HG02588 (cell line): Measurements from ENCODE around the gene DPYSL5.

Source experiments
- ATAC-seq: cut with Tn5 transposase; IDR thresholded peaks from one replicate; pipeline ENCODE4 v1.9.1; 2021; ENCODE audit warnings: mild to moderate bottlenecking, moderate library complexity; ENCODE audit not compliant: unreplicated experiment

The DPYSL5 gene

GRCh38 chr2:26843041-26843440 is 4.9 kb upstream of the DPYSL5 start:
- ATAC-seq: no peak

- ATAC-seq: no peak
These were observed 2.9 kb upstream of the DPYSL5 start for GRCh38 chr2:26845021-26845420.

GRCh38 chr2:26846334-26847306 is 1.3 kb upstream of the DPYSL5 start:
- ATAC-seq: no peak

GRCh38 chr2:26847307-26847654 is 651 bp upstream of the DPYSL5 start:
- ATAC-seq: no peak

GRCh38 chr2:26848336-26849055 is 564 bp downstream of the DPYSL5 start:
- no peak for ATAC-seq

GRCh38 chr2:26849056-26849999 is 1.4 kb downstream of the DPYSL5 start:
- no peak for ATAC-seq

DNA sequence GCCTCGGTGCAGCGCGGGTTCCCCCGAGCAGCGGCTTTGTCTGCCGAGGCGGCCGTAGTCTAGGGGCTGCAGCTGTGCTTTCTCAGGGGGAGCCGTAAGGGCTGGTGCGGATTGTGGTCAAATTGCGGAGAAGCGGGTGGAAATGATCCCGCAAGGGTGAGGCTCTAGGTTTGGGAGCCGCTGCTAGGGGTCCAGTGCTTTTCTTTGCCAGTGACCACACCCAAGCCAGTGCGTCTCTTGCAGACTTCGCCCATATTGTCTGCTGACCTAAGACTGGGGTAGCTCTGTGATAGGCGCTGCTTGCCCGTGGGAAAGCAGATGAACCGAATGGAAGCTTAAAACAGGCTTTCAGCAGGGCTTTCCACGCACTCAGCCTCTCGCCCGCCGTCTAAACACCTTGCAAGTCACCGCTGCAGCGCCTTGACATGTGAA is 2.1 kb downstream of the DPYSL5 start:
- ATAC-seq: no peak

GRCh38 chr2:26850505-26850904 is 2.6 kb downstream of the DPYSL5 start:
- ATAC-seq: no peak

DNA sequence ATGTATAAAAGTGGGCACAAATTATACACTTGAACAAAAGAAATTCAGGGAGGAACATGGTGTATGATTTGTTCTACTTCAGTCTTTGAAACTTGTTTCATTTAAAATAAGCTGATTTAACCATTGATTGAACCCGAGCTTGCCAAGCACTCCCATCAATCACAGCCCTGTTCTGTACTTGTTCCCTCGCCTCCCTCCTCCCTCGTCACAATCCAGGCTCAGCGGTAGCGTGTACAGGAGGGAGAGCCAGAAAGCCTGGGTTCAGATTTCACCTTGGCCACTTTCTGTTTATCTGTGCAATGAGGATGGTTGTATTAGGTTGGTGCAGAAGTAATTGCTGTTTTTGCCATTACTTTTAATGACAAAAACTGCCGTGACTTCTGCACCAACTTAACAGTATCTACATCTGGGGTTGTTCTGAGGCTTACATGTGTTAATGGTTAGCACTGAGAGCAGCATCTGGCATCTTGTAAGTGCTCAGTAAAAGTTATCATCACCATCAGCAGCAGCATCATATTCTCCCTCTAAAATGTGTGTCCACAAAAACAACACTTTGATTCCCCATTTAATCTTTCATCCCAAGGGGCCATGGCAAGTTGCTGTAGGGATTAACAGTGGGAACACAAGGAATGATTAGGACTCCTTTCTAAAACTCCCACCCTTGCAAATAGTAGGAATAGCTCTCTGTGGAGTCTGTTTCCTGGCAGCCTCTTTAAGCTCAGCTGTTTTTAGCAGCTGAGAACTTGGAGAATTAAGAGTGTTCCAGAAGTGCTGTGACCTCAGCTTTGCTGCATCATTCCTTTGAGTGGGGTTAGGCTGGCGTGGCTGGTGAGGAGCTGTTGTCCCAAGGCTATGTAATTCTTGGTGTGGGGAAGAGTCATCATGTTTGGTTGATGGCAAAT is 4.7 kb downstream of the DPYSL5 start:
- ATAC-seq: no peak

- ATAC-seq: no peak
These were observed 5.8 kb downstream of the DPYSL5 start for GRCh38 chr2:26853751-26854150.

DNA sequence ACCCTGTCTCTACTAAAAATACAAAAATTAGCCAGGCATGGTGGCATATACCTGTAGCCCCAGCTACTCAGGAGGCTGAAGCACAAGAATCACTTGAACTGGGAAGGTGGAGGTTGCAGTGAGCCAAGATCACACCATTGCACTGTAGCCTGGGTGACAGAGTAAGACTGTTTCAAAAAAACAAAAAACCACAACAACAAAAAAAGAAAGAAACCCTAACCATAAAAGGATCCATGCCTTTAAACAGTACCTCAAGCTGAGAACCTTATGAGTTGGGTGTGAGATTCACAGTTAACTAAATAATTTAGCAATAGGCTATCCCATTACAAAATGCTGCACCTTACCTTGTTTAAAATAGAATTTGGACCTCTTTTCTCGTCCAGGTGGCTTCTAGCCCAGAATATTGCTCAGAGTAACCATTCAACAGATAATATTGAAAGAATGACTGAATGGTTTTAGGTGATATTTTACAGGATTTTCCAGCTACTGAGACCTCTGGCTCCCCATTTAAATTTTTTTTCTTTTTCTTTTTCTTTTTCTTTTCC is 6.4 kb downstream of the DPYSL5 start:
- no peak for ATAC-seq

- no peak for ATAC-seq
These were observed 7.5 kb downstream of the DPYSL5 start for GRCh38 chr2:26855466-26855865.

DNA sequence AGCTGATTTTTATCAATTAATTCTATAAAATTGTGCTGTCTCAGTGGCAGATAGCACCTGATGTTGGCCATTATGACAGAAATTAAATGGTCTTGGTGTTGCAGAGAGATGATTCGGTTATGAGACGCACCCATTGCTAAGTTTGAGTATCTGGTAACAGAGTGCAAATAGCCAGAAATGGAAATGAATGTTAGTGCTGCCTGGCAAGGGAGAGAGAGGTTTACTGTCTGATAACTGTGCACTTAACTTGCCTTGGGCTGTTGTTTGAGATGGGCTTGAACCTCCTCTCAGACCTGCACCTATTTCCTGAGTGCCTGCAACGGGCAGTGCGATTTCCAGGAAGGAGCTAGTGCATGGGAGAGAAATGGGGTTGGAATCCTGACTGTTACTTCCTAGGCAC is 11.7 kb downstream of the DPYSL5 start:
- no peak for ATAC-seq

DNA sequence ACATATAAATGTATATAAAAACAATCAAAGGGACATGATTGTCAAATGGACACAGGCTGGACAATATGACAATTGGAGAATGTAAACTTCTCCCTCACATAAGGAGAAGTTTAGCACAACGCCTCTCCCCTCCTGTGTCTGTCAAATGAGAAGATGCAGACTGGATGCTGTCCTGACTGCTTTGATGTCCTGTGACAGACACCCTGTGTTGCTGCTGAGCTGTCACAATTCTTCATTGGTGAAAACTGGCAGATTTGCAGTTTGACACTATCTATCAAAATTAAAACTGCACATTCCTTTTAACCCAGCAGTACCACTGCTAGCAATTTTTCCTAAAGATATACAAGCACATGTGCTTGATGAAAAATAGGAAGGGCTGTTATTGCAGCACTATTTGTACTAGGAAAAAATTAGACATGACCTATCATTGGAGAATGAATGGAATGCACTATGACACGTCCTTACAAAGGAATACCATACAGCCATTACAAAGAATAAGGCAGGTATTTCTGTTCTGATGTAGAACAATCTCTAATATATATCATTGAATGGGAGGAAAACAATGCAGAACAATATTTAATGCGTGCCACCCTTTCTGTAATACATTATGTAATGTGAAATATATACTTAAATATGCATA is 12.4 kb downstream of the DPYSL5 start:
- no peak for ATAC-seq

- no peak for ATAC-seq
These were observed 13.8 kb downstream of the DPYSL5 start for GRCh38 chr2:26861610-26862224.

DNA sequence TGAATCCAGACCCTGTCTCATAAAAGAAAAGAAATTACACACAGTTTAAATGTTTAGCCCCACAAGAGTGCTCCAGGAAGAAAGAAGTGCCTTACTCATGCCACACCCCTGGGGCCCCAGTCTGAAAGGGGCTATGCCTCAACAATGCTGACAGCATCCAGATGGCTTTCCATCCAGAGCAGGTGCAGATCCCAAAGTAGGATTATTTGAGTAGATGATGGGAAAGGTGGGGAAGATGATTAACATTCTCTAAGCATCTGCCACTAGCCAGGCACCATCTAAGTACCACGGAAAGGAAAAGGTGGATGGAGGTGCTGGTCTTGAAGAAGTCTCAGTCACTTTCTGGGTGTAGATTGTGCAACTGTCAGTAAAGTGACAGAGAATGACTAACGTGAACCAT is 16.3 kb downstream of the DPYSL5 start:
- ATAC-seq: no peak

GRCh38 chr2:26864646-26865045 is 16.7 kb downstream of the DPYSL5 start:
- ATAC-seq: no peak

DNA sequence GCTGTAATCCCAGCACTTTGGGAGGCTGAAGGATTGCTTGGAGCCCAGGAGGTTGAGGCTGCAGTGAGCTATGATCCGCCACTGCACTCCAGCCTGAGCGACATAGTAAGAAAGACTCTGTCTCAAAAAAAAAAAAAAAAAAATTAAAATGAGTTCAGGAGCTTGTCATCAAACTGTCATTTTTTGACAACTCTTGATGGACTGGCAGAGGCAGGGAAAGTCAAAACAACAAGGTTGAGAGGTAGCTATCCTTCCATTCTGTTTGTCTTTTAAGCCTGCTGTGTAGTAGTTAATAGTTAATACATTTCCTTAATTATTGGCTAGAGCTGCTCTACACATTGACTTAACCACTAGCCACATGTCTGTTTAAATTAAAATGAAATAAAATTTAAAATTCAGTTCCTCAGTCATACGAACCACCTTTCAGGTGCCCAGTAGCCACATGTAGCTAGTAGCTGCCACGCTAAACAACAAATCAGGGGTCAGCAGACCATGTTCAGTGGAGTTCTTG is 22.7 kb downstream of the DPYSL5 start:
- no peak for ATAC-seq
